Mesendoderm (in vitro differentiated cells): Measurements from ENCODE around the gene CCNL2.
A peak's percentile ranks its signal among the peaks of the same experiment; 100 is the strongest.

Experiments used
- DNase-seq: peaks from one replicate; pipeline ENCODE4 v3.0.0; 2013
- H2AK5ac ChIP-seq: 2 replicates; pipeline ENCODE4 v1.6.1; 2013; ENCODE audit warnings: low read length, inconsistent platforms
- H2BK120ac ChIP-seq: 2 replicates; pipeline ENCODE4 v1.6.1; 2013; ENCODE audit warnings: low read depth, mild to moderate bottlenecking, low read length, moderate library complexity, mixed read lengths
- H2BK15ac ChIP-seq: replicated peaks from 2 replicates; pipeline ENCODE4 v1.6.1; 2013; ENCODE audit warnings: low read depth, mild to moderate bottlenecking, moderate library complexity
- H2BK5ac ChIP-seq: 2 replicates; pipeline ENCODE4 v1.6.1; 2013; ENCODE audit warnings: low read length, inconsistent platforms
- H3K18ac ChIP-seq: 2 replicates; pipeline ENCODE4 v1.6.1; 2013; ENCODE audit warnings: mild to moderate bottlenecking, low read length, mixed read lengths
- H3K23ac ChIP-seq: one replicate; pipeline ENCODE4 v1.6.1; 2013; ENCODE audit warnings: low read length
- H3K27ac ChIP-seq: 2 replicates; pipeline ENCODE4 v1.5.1; 2013; ENCODE audit warnings: low read depth, mild to moderate bottlenecking, inconsistent platforms, low read length, moderate library complexity
- H3K27me3 ChIP-seq: 2 replicates; pipeline ENCODE4 v1.6.1; 2013; ENCODE audit warnings: low read length, control low read depth, mild to moderate bottlenecking, inconsistent platforms; ENCODE audit not compliant: insufficient read depth, poor library complexity
- H3K36me3 ChIP-seq: 2 replicates; pipeline ENCODE4 v1.6.1; 2013; ENCODE audit warnings: low read length, inconsistent platforms; ENCODE audit not compliant: control insufficient read depth, insufficient read depth
- H3K4ac ChIP-seq: one replicate; pipeline ENCODE4 v1.6.1; 2013; ENCODE audit warnings: low read depth, mild to moderate bottlenecking, low read length, moderate library complexity
- H3K4me1 ChIP-seq: 2 replicates; pipeline ENCODE4 v1.6.1; 2013; ENCODE audit warnings: low read depth, low read length, inconsistent platforms; ENCODE audit not compliant: control insufficient read depth
- H3K4me2 ChIP-seq: 2 replicates; pipeline ENCODE4 v1.6.1; 2013; ENCODE audit warnings: low read length
- H3K4me3 ChIP-seq: 2 replicates; pipeline ENCODE4 v1.5.1; 2013; ENCODE audit warnings: mild to moderate bottlenecking, low read length
- H3K56ac ChIP-seq: one replicate; pipeline ENCODE4 v1.6.1; 2013; ENCODE audit warnings: low read length
- H3K79me1 ChIP-seq: 2 replicates; pipeline ENCODE4 v1.6.1; 2013; ENCODE audit warnings: low read length, inconsistent platforms
- H3K79me2 ChIP-seq: 2 replicates; pipeline ENCODE4 v1.6.1; 2013; ENCODE audit warnings: mild to moderate bottlenecking, low read length; ENCODE audit not compliant: control insufficient read depth, insufficient read depth
- H3K9ac ChIP-seq: 2 replicates; pipeline ENCODE4 v1.6.1; 2013; ENCODE audit warnings: low read length, inconsistent platforms
- H4K5ac ChIP-seq: one replicate; pipeline ENCODE4 v1.6.1; 2013; ENCODE audit warnings: low read length
- H4K8ac ChIP-seq: one replicate; pipeline ENCODE4 v1.6.1; 2013; ENCODE audit warnings: low read depth, mild to moderate bottlenecking, control low read depth, low read length, moderate library complexity
- WGBS: extraction: QIAGEN DNeasy Blood & Tissue Kit; methylation state at CpG from one replicate; pipeline ENCODE4 v1.1.7; 2013; ENCODE audit warnings: low lambda C conversion rate, missing lambda C conversion rate; ENCODE audit not compliant: insufficient coverage; ENCODE audit errors: extremely low coverage; 5-methylcytosine and 5-hydroxymethylcytosine counted together

CCNL2 gene

DNA sequence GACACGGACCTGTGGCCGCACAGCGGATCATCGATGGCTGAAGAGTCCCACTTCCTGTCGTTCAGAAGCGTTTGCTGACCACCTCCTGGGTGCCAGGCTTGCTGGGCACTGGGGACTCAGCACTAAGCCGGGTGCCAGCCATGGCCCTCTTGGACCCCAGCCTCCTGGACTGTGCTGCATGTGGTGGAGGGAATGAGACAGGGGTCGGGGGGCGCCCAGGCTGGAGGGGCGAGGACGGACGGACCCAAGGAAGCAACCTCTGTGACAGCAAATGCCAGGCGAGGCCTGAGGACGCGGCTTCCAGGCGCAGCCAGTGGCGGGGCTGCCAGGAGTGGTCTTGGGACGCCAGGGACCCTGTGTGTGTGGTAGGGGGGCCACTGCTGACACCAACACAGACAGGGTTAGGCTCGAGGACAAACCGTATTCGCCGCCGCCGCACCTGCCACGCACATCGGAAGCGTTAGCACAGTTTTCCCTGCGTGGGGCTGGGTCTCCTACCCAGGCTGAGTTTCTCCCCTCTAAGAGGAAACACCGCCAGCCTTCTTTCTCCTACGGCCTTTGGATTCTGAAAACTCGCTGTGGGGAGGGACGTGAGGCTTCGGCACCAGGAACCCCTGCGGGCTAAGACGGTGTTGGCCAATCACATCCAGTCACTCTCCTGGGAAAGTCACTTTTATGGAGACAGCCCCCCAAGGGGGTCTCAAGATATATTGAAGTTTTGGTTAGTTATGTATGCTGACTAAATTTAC, 37.7 kb downstream of the CCNL2 start:
- Histone ChIP-seq H3K23ac (no peak overlapping the region), H4K5ac (no peak overlapping the region), H3K27me3 (no peaks in the 10 kb centered on the region), H2BK120ac (no peak overlapping the region), H3K18ac (no peak overlapping the region), H4K8ac (no peak overlapping the region), H3K4ac (no peak overlapping the region), H3K56ac (no peak overlapping the region), H3K9ac (no peak overlapping the region), H3K4me3 (no peak overlapping the region), H3K4me2 (no peak overlapping the region), H3K27ac (no peak overlapping the region), H3K79me2 (no peaks in the 10 kb centered on the region), H2BK5ac (no peak overlapping the region), H3K79me1 (no peaks in the 10 kb centered on the region), H3K36me3 (no peaks in the 10 kb centered on the region), H3K4me1 (peaks cover 3% of the 10 kb centered on the region), H2AK5ac (no peak overlapping the region), H2BK15ac (no peak overlapping the region)
- DNase-seq = no peak
- no CpG with 5 or more reads among the region's 35 CpGs for WGBS

- Histone ChIP-seq H3K18ac (no peak overlapping the region), H3K56ac (peak overlapping the region; percentile 7), H3K79me1 (no peaks in the 10 kb centered on the region), H3K4me1 (peaks cover 3% of the 10 kb centered on the region), H3K36me3 (no peaks in the 10 kb centered on the region), H3K4ac (no peak overlapping the region), H3K27ac (no peak overlapping the region), H2BK5ac (no peak overlapping the region), H3K23ac (no peak overlapping the region), H2BK15ac (no peak overlapping the region), H3K9ac (no peak overlapping the region), H3K4me2 (no peak overlapping the region), H3K79me2 (no peaks in the 10 kb centered on the region), H3K27me3 (no peaks in the 10 kb centered on the region), H2AK5ac (peak overlapping the region; percentile 32), H4K5ac (no peak overlapping the region), H2BK120ac (no peak overlapping the region), H4K8ac (no peak overlapping the region), H3K4me3 (no peak overlapping the region)
- DNase-seq = peak; percentile 90
- WGBS = no CpG with 5 or more reads among the region's 20 CpGs
These were observed 38.5 kb downstream of the CCNL2 start for GRCh38 chr1:1360506-1361169.

GRCh38 chr1:1359664-1360468, 39.3 kb downstream of the CCNL2 start:
- no peak overlapping the region for H3K4me2 ChIP-seq
- H3K4me3 ChIP-seq = no peak overlapping the region
- H3K23ac ChIP-seq = no peak overlapping the region
- no CpG with 5 or more reads among the region's 28 CpGs for WGBS
- H3K56ac ChIP-seq = peak overlapping the region; percentile 60
- no peaks in the 10 kb centered on the region for H3K36me3 ChIP-seq
- H3K27me3 ChIP-seq = peaks cover under 1% of the 10 kb centered on the region
- H2BK120ac ChIP-seq = no peak overlapping the region
- no peak overlapping the region for H4K8ac ChIP-seq
- H3K18ac ChIP-seq = no peak overlapping the region
- H3K27ac ChIP-seq = peak overlapping the region; percentile 34
- no peak overlapping the region for H3K9ac ChIP-seq
- no peak overlapping the region for H2AK5ac ChIP-seq
- H3K4ac ChIP-seq = no peak overlapping the region
- peaks cover 3% of the 10 kb centered on the region for H3K4me1 ChIP-seq
- no peak overlapping the region for H2BK15ac ChIP-seq
- H2BK5ac ChIP-seq = no peak overlapping the region
- no peak for DNase-seq
- H4K5ac ChIP-seq = no peak overlapping the region
- H3K79me2 ChIP-seq = no peaks in the 10 kb centered on the region
- no peaks in the 10 kb centered on the region for H3K79me1 ChIP-seq

DNA sequence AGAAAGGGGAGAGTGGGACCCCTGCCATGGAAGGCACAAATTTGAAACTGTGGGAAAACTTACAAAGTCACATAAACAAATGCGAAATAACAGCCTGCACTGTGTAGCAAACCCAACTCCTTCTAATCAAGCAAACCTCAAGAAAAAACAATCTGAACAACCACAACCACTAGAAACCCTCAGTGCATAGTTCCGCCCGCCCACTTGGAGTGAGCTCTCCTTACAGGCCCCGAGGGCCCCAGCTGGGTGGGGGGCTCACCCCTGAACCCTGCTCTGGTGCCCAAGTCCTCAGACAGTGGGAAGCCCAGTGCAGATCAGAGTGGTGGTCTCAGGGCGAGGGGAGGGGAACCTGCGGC, 39.8 kb downstream of the CCNL2 start:
- H3K4me3 ChIP-seq = no peak overlapping the region
- no peak overlapping the region for H2BK15ac ChIP-seq
- no peak for DNase-seq
- peaks cover 6% of the 10 kb centered on the region for H3K27me3 ChIP-seq
- no peak overlapping the region for H3K18ac ChIP-seq
- H3K4ac ChIP-seq = no peak overlapping the region
- no peak overlapping the region for H2BK120ac ChIP-seq
- no peak overlapping the region for H4K5ac ChIP-seq
- peak overlapping the region; percentile 70 for H3K56ac ChIP-seq
- H3K9ac ChIP-seq = no peak overlapping the region
- peaks cover 3% of the 10 kb centered on the region for H3K4me1 ChIP-seq
- no peak overlapping the region for H3K27ac ChIP-seq
- no peaks in the 10 kb centered on the region for H3K36me3 ChIP-seq
- no CpG with 5 or more reads among the region's 6 CpGs for WGBS
- H4K8ac ChIP-seq = no peak overlapping the region
- no peaks in the 10 kb centered on the region for H3K79me2 ChIP-seq
- no peaks in the 10 kb centered on the region for H3K79me1 ChIP-seq
- no peak overlapping the region for H3K23ac ChIP-seq
- no peak overlapping the region for H3K4me2 ChIP-seq
- H2AK5ac ChIP-seq = no peak overlapping the region
- no peak overlapping the region for H2BK5ac ChIP-seq

DNA sequence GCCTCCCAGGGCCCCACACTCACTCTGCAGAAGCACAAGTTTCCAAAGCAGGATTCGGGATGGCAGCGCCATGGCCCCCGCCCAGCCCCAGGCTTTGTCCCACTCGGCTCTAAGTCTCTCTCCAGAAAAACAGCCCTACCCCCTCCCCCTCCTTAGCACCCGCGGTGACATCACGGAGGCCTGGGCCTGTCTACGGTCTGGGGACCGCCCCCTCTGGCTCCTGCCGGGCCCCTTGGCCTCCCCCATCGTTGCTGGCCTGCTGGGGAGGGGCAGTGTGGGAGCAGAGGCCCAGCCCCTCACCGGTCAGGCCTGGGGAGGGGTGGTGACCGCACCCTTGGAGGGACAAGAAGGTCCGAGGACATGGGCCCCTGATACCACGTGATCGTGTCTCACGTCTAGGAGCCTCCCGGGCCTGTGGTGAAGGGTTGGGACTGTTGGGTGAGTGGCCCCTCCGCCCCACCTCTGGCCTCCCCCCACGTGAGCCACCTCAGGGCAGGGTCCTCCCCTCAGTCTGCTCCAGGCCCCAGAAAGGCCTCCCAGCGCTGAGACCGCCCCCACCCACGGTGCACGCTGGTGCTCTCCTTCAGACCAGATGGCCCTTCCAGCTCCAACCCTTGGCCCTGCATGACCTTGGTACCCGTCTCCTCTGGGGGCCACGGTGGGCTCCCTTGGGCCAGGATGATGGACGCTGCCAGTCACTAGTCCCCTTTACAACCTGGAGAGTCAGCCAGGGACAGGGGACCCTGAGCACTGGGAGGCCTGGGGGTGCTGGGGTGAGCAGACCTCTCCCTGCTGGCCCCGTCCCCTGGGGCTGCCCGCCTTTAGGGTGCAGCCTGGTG, 40.5 kb downstream of the CCNL2 start, which contains the start of gene MXRA8:
TSS of gene MXRA8 (minus strand) at position 123 of the 839 bp plus-strand sequence. CDS start at position 72, 51 bp downstream.
- Histone ChIP-seq H3K4ac (peak within 1 kb of the TSS; percentile 49), H3K79me1 (no peaks in the 10 kb centered on the region), H3K27ac (no peak within 1 kb of the TSS)

More for the DNA sequence above, 40.5 kb downstream of the CCNL2 start, which contains the start of gene MXRA8:
- peak within 1 kb of the TSS; percentile 5 for H2BK120ac ChIP-seq
- H3K79me2 ChIP-seq = no peaks in the 10 kb centered on the region
- H3K56ac ChIP-seq = peak within 1 kb of the TSS; percentile 70
- H3K27me3 ChIP-seq = peaks cover 6% of the 10 kb centered on the region
- H2BK15ac ChIP-seq = no peak within 1 kb of the TSS
- H3K18ac ChIP-seq = peak within 1 kb of the TSS; percentile 28
- peak within 1 kb of the TSS; percentile 42 for H3K9ac ChIP-seq
- no peak within 1 kb of the TSS for H2BK5ac ChIP-seq
- H4K8ac ChIP-seq = no peak within 1 kb of the TSS
- no peak within 1 kb of the TSS for H4K5ac ChIP-seq
- H3K4me3 ChIP-seq = no peak within 1 kb of the TSS
- no CpG with 5 or more reads among the region's 29 CpGs for WGBS
- no peaks in the 10 kb centered on the region for H3K36me3 ChIP-seq
- H3K23ac ChIP-seq = no peak within 1 kb of the TSS
- H3K4me2 ChIP-seq = no peak within 1 kb of the TSS
- peak; percentile 78 for DNase-seq
- H2AK5ac ChIP-seq = no peak within 1 kb of the TSS
- H3K4me1 ChIP-seq = peaks cover 3% of the 10 kb centered on the region
